Panc1 (cell line): ENCODE measurements around the gene GUSB. TPM values are rescaled to one million over a fixed set of nuclear protein-coding genes. Genes with fewer than 3 reads are reported as not detected.

Experiments used
- ATAC-seq: fragments of 200-7000 bp; cut with Tn5 transposase; 2 replicates; pipeline ENCODE4 v1.9.1; 2020; ENCODE audit warnings: mild to moderate bottlenecking, moderate library complexity
- BruUV-seq: library from RNA; stranded (reverse); fragments of 400-500 nt; replicated peaks from 2 replicates; lab custom pipeline; 2021; lab: Mats Ljungman, UMichigan
- CTCF ChIA-PET: fragments of 300-600 bp; sonication (Branson Sonifier 250); formaldehyde crosslinking; loops from one replicate; lab custom pipeline; 2022; ENCODE audit warnings: antibody characterized with exemption; lab: Charles Lee
- POLR2A ChIA-PET: fragments of 300-600 bp; sonication (Branson Sonifier 250); formaldehyde crosslinking; loops from one replicate; lab custom pipeline; 2022; ENCODE audit warnings: antibody characterized with exemption; lab: Charles Lee
- DNase-seq: peaks from one replicate; pipeline ENCODE4 v3.0.0-alpha.2; 2010; ENCODE audit warnings: low read depth, low spot score
- H3K27ac ChIP-seq: 2 replicates; pipeline ENCODE4 v1.5.1; 2011; ENCODE audit warnings: mild to moderate bottlenecking, low read length, inconsistent platforms
- H3K27me3 ChIP-seq: fragments of 200-500 bp; sonication (Bioruptor generic); 2 replicates; pipeline ENCODE4 v1.6.0; 2014; ENCODE audit warnings: low read length, inconsistent platforms; ENCODE audit not compliant: control insufficient read depth, insufficient read depth
- H3K36me3 ChIP-seq: fragments of 200-500 bp; sonication (Bioruptor generic); 2 replicates; pipeline ENCODE4 v1.5.1; 2014; ENCODE audit warnings: inconsistent platforms, mild to moderate bottlenecking, low read length, moderate library complexity; ENCODE audit not compliant: control insufficient read depth, insufficient read depth
- H3K4me1 ChIP-seq: 2 replicates; pipeline ENCODE4 v1.5.1; 2011; ENCODE audit warnings: inconsistent platforms, mild to moderate bottlenecking, low read length, moderate library complexity; ENCODE audit not compliant: control insufficient read depth, insufficient read depth
- H3K4me3 ChIP-seq, 2 experiments: 2 replicates each; pipeline ENCODE4 v1.5.1; 2011 to 2012; ENCODE audit warnings: low read depth in 2 of 2, low read length in 2 of 2, mild to moderate bottlenecking in 2 of 2, inconsistent platforms in 1 of 2, moderate library complexity in 1 of 2
- H3K9me3 ChIP-seq: fragments of 200-500 bp; sonication (Bioruptor generic); 2 replicates; pipeline ENCODE4 v1.5.1; 2014; ENCODE audit warnings: low read depth, mild to moderate bottlenecking, inconsistent platforms, low read length, moderate library complexity; ENCODE audit not compliant: control insufficient read depth, insufficient read depth
- POLR2AphosphoS5 ChIP-seq: IDR thresholded peaks from 2 replicates; pipeline ENCODE4 v1.6.1; 2012; ENCODE audit warnings: mild to moderate bottlenecking, low read depth, low read length, moderate library complexity
- SIN3A ChIP-seq: IDR thresholded peaks from 2 replicates; pipeline ENCODE4 v1.6.1; 2012; ENCODE audit warnings: low read depth, mild to moderate bottlenecking, low read length, moderate library complexity, borderline replicate concordance; ENCODE audit not compliant: insufficient read depth
- TCF7L2 ChIP-seq: IDR thresholded peaks from 2 replicates; pipeline ENCODE4 v1.6.1; 2011; ENCODE audit warnings: mild to moderate bottlenecking, low read depth, low read length, inconsistent platforms
- in situ Hi-C: cut with HindIII; loops from 2 replicates; pipeline ENCODE4 v1.10.0; 2016; ENCODE audit warnings: low sequenced_read_pairs, low pct_unique_long_range_greater_than_20kb
- intact Hi-C: fragments of 100-400 bp; cut with micrococcal nuclease; formaldehyde crosslinking; loops from one replicate; pipeline ENCODE4 v1.10.0; 2022; ENCODE audit not compliant: unreplicated experiment
- total RNA-seq: library from RNA; stranded (reverse); gene quantifications from one replicate; pipeline ENCODE4 v1.2.1, GENCODE V29; 2021; ENCODE audit not compliant: unreplicated experiment
- TF ChIP-seq, protein P1 (sequence below): fragments of 450-650 bp; IDR thresholded peaks from 2 replicates; pipeline ENCODE4 v1.5.1; 2017; ENCODE audit warnings: mild to moderate bottlenecking
- TF ChIP-seq, protein P2 (sequence below), 2 experiments: IDR thresholded peaks; 2 replicates each; pipeline ENCODE4 v1.6.1; 2011 to 2012; ENCODE audit warnings: low read depth in 2 of 2, control low read depth in 1 of 2, low read length in 1 of 2, mild to moderate bottlenecking in 1 of 2, moderate library complexity in 1 of 2; ENCODE audit not compliant: insufficient read depth in 1 of 2

The GUSB gene
- total RNA-seq, 1 experiment from 2014 or later = 47.4 TPM

DNA sequence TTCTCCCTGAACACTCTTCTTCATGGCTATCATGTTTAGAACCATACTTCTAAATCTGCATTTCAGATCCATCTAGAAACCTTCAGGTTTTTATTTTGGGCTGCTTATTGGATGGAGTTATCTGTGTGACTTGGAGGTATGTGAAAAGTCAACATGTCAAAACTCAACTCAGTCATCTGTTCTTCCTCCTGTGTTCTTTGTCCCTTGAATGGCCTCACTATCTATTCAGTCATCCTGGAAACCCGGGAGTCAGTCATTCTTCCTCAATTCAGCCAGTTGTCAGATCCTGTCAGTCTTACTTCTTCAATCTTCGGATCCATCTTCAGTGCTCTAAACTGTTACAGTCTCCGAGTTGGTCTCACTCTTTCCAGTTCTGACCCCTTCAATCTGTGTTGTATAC, 57.0 kb downstream of the GUSB start:
- H3K36me3 ChIP-seq = no peaks in the 10 kb centered on the region
- no peaks in the 10 kb centered on the region for H3K9me3 ChIP-seq
- no TSS peak for BruUV-seq
- ChIA-PET CTCF (no interaction called here), POLR2A (no interaction called here)
- TF ChIP-seq, protein P1, sequence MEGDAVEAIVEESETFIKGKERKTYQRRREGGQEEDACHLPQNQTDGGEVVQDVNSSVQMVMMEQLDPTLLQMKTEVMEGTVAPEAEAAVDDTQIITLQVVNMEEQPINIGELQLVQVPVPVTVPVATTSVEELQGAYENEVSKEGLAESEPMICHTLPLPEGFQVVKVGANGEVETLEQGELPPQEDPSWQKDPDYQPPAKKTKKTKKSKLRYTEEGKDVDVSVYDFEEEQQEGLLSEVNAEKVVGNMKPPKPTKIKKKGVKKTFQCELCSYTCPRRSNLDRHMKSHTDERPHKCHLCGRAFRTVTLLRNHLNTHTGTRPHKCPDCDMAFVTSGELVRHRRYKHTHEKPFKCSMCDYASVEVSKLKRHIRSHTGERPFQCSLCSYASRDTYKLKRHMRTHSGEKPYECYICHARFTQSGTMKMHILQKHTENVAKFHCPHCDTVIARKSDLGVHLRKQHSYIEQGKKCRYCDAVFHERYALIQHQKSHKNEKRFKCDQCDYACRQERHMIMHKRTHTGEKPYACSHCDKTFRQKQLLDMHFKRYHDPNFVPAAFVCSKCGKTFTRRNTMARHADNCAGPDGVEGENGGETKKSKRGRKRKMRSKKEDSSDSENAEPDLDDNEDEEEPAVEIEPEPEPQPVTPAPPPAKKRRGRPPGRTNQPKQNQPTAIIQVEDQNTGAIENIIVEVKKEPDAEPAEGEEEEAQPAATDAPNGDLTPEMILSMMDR = no peak
- TF ChIP-seq, protein P2, sequence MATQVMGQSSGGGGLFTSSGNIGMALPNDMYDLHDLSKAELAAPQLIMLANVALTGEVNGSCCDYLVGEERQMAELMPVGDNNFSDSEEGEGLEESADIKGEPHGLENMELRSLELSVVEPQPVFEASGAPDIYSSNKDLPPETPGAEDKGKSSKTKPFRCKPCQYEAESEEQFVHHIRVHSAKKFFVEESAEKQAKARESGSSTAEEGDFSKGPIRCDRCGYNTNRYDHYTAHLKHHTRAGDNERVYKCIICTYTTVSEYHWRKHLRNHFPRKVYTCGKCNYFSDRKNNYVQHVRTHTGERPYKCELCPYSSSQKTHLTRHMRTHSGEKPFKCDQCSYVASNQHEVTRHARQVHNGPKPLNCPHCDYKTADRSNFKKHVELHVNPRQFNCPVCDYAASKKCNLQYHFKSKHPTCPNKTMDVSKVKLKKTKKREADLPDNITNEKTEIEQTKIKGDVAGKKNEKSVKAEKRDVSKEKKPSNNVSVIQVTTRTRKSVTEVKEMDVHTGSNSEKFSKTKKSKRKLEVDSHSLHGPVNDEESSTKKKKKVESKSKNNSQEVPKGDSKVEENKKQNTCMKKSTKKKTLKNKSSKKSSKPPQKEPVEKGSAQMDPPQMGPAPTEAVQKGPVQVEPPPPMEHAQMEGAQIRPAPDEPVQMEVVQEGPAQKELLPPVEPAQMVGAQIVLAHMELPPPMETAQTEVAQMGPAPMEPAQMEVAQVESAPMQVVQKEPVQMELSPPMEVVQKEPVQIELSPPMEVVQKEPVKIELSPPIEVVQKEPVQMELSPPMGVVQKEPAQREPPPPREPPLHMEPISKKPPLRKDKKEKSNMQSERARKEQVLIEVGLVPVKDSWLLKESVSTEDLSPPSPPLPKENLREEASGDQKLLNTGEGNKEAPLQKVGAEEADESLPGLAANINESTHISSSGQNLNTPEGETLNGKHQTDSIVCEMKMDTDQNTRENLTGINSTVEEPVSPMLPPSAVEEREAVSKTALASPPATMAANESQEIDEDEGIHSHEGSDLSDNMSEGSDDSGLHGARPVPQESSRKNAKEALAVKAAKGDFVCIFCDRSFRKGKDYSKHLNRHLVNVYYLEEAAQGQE (IDR thresholded peaks at IDR 0.05; ENCODE audit: insufficient read depth in 1 of 2, low read depth in 2 of 2, low read length in 1 of 2) = no peak
- TF ChIP-seq POLR2AphosphoS5 (no peak), TCF7L2 (no peak)
- intact Hi-C loops = no loop called here
- in situ Hi-C loops = no loop called here
- H3K4me1 ChIP-seq = no peaks in the 10 kb centered on the region
- no peak overlapping the region for H3K4me3 ChIP-seq
- H3K27me3 ChIP-seq = no peaks in the 10 kb centered on the region
- ATAC-seq (no peak), DNase-seq (no peak)
- no peak overlapping the region for H3K27ac ChIP-seq

DNA sequence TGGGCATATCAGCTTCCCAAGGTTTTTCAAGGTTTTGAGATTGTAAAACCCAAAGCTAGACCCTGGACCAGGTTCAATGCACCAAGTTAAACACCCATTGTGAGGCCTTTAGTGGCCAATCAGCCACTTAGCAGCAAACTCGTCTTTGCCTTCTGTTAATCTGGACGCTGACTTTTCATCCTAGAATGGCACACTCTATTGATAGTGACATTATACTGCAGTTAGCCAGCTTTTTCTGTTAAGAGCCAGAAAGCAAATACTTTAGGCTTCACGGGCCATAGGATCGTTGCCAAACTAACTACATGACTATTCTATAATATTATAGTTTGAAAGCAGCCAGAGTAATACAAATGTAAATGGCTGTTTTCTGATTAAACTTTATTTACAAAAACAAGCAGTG, 57.8 kb downstream of the GUSB start:
- in situ Hi-C loops (no loop called here), intact Hi-C loops (no loop called here)
- CTCF ChIA-PET = no interaction called here
- Histone ChIP-seq H3K27ac (no peak overlapping the region), H3K9me3 (no peaks in the 10 kb centered on the region), H3K4me1 (no peaks in the 10 kb centered on the region), H3K27me3 (no peaks in the 10 kb centered on the region), H3K36me3 (no peaks in the 10 kb centered on the region), H3K4me3 (no peak overlapping the region)
- ATAC-seq (no peak), DNase-seq (no peak)
- POLR2A ChIA-PET = no interaction called here
- TF ChIP-seq, protein P2 (IDR thresholded peaks at IDR 0.05; ENCODE audit: insufficient read depth in 1 of 2, low read depth in 2 of 2, low read length in 1 of 2) = no peak
- TF ChIP-seq SIN3A = no peak
- no peak for TF ChIP-seq POLR2AphosphoS5
- no peak for TF ChIP-seq TCF7L2
- TF ChIP-seq, protein P1 = no peak
- no TSS peak for BruUV-seq
